HepG2 (cell line): ENCODE data around the gene ZNF30. TPM values are rescaled to one million over a fixed set of nuclear protein-coding genes. Genes with fewer than 3 reads are reported as not detected.

Experiments
- ATAC-seq: fragments of 200-7000 bp; cut with Tn5 transposase; 3 replicates; pipeline ENCODE4 v1.9.1; 2020; ENCODE audit warnings: mild to moderate bottlenecking, moderate library complexity
- BruUV-seq: library from RNA; stranded (reverse); fragments of 400-500 nt; replicated peaks from 2 replicates; lab custom pipeline; 2021; lab: Mats Ljungman, UMichigan
- CTCF ChIA-PET: fragments of 300-600 bp; formaldehyde crosslinking; extraction: SDS; loops from one replicate; lab custom pipeline; 2021; ENCODE audit warnings: low total read pairs, inconsistent platforms, low intra/inter-chr PET ratio; lab: Yijun Ruan, JAX
- POLR2A ChIA-PET: fragments of 350-600 bp; sonication (Branson Sonifier 250); formaldehyde crosslinking; loops from one replicate; lab custom pipeline; 2020; ENCODE audit warnings: antibody characterized with exemption, inconsistent platforms; lab: Yijun Ruan, JAX
- DNase-seq: peaks from one replicate; pipeline ENCODE4 v3.0.0-alpha.2; 2015; ENCODE audit warnings: low spot score
- FAIRE-seq: peaks from 3 replicates; lab custom pipeline; 2011; peaks lifted over from hg19 to GRCh38; lab: Jason Lieb, UNC
- H2AFZ ChIP-seq: one replicate; pipeline ENCODE4 v1.6.1; 2011; ENCODE audit warnings: low read length, inconsistent platforms
- H3K27ac ChIP-seq: fragments of 300-600 bp; 3 replicates; pipeline ENCODE4 v1.8.0; 2011; ENCODE audit warnings: mixed run types, mild to moderate bottlenecking, mixed read lengths, low read length, inconsistent platforms; ENCODE audit not compliant: insufficient read depth; ENCODE audit errors: extremely low read length
- H3K27me3 ChIP-seq, 2 experiments: fragments of 200-600 bp in 1 of 2; 2 replicates in 1 of 2; 3 replicates in 1 of 2; pipeline versions ENCODE4 v1.6.0 to v1.8.0; 2011; ENCODE audit warnings: low read length in 2 of 2, mild to moderate bottlenecking in 2 of 2, moderate library complexity in 2 of 2, inconsistent platforms in 1 of 2; ENCODE audit not compliant: insufficient read depth in 2 of 2, control insufficient read depth in 1 of 2
- H3K36me3 ChIP-seq, 2 experiments: fragments of 200-600 bp in 1 of 2; replicated peaks in 1 of 2; 2 replicates in 1 of 2; 3 replicates in 1 of 2; pipeline versions ENCODE4 v1.5.1 to v1.8.0; 2011; ENCODE audit warnings: low read length in 2 of 2, inconsistent platforms in 1 of 2; ENCODE audit not compliant: insufficient read depth in 2 of 2, control insufficient read depth in 1 of 2
- H3K4me1 ChIP-seq: 2 replicates; pipeline ENCODE4 v1.5.1; 2012; ENCODE audit warnings: low read length, inconsistent platforms; ENCODE audit not compliant: insufficient read depth
- H3K4me2 ChIP-seq: 2 replicates; pipeline ENCODE4 v1.6.0; 2011; ENCODE audit warnings: low read depth, low read length, inconsistent platforms
- H3K4me3 ChIP-seq, 3 experiments: fragments of 200-600 bp in 1 of 3; sonication (generic), shearing (Covaris generic) in 1 of 3; replicated peaks in 1 of 3; 2 replicates each; pipeline ENCODE4 v1.5.1; 2011 to 2016; ENCODE audit warnings: low read length in 3 of 3, inconsistent platforms in 2 of 3, low read depth in 2 of 3, mild to moderate bottlenecking in 2 of 3, control low read depth in 1 of 3, mixed read lengths in 1 of 3; ENCODE audit not compliant: insufficient read depth in 1 of 3
- H3K79me2 ChIP-seq: one replicate; pipeline ENCODE4 v1.6.1; 2011; ENCODE audit warnings: low read length, inconsistent platforms; ENCODE audit not compliant: insufficient read depth
- H3K9ac ChIP-seq: 2 replicates; pipeline ENCODE4 v1.6.0; 2011; ENCODE audit warnings: mild to moderate bottlenecking, low read depth, low read length, inconsistent platforms; ENCODE audit not compliant: insufficient read depth
- H3K9me3 ChIP-seq: 2 replicates; pipeline ENCODE4 v1.5.1; 2012; ENCODE audit warnings: mild to moderate bottlenecking, low read length
- H4K20me1 ChIP-seq: 2 replicates; pipeline ENCODE4 v1.6.0; 2011; ENCODE audit warnings: inconsistent platforms, mild to moderate bottlenecking, low read length, moderate library complexity; ENCODE audit not compliant: insufficient read depth
- CEBPZ ChIP-seq: IDR thresholded peaks from 2 replicates; pipeline ENCODE4 v1.6.1; 2012; ENCODE audit warnings: low read length, improper control_type of control experiment
- HMG20B ChIP-seq: conservative IDR thresholded peaks from 2 replicates; pipeline ENCODE4 v1.6.1; 2016; ENCODE audit warnings: missing genetic modification reagents, missing compliant biosample characterization
- HNF1B ChIP-seq: sonication (generic); formaldehyde crosslinking; IDR thresholded peaks from 2 replicates; pipeline ENCODE4 v1.5.1; 2020; ENCODE audit warnings: mild to moderate bottlenecking, moderate library complexity, missing genetic modification reagents
- SMAD3 ChIP-seq: sonication (generic); formaldehyde crosslinking; IDR thresholded peaks from 2 replicates; pipeline ENCODE4 v1.4.0; 2020; ENCODE audit warnings: missing genetic modification reagents
- ZNF17 ChIP-seq: sonication (generic); formaldehyde crosslinking; IDR thresholded peaks from 2 replicates; pipeline ENCODE4 v1.5.0; 2020; ENCODE audit warnings: mild to moderate bottlenecking, missing genetic modification reagents
- ZNF530 ChIP-seq: sonication (generic); formaldehyde crosslinking; IDR thresholded peaks from 2 replicates; pipeline ENCODE4 v1.5.0; 2020; ENCODE audit warnings: low read depth, mild to moderate bottlenecking, missing genetic modification reagents
- ZNF772 ChIP-seq: sonication (generic); formaldehyde crosslinking; IDR thresholded peaks from 2 replicates; pipeline ENCODE4 v1.5.0; 2020; ENCODE audit warnings: mild to moderate bottlenecking, missing genetic modification reagents
- WGBS: methylation state at CpG from one replicate; pipeline ENCODE4 v1.1.6; 2017; ENCODE audit warnings: low lambda C conversion rate; 5-methylcytosine and 5-hydroxymethylcytosine counted together
- in situ Hi-C: cut with HindIII; loops from 2 replicates; pipeline ENCODE4 v1.10.0; 2017; ENCODE audit warnings: low pct_unique_long_range_greater_than_20kb; ENCODE audit not compliant: extremely low pct_ligation_motif_present
- intact Hi-C: fragments of 100-400 bp; cut with micrococcal nuclease; formaldehyde crosslinking; loops from one replicate; pipeline ENCODE4 v1.10.0; 2022; ENCODE audit not compliant: unreplicated experiment
- polyA plus RNA-seq, 8 experiments: library from polyadenylated mRNA; depleted of rRNA in 3 of 8; stranded (reverse) in 7 of 8; unstranded in 1 of 8; fragments of >200 nt; fragmentation: Illumina TruSeq in 4 of 8; extraction: Trizol in 4 of 8; gene quantifications; 2 replicates each; pipeline versions ENCODE4 v1.2.1 to v1.2.3, GENCODE V29; 2011 to 2016; ENCODE audit warnings: low read depth in 4 of 8, missing spikeins in 1 of 8, mixed read lengths in 1 of 8; ENCODE audit not compliant: insufficient read depth in 1 of 8
- total RNA-seq, 5 experiments: library from RNA; depleted of rRNA; stranded (reverse); fragments of >200 nt; fragmentation: Illumina TruSeq; extraction: Trizol; gene quantifications; 2 replicates each; pipeline ENCODE4 v1.2.3, GENCODE V29; 2016; ENCODE audit warnings: low read depth in 1 of 5

ZNF30 gene
- total and polyA plus RNA-seq, 2 of the 13 experiments (the other 11 are each of a cell fraction or from before 2014, with no cell fraction given), result 2.3 to 4.4 TPM

GRCh38 chr19:34925278-34925855 lies 1.3 kb upstream of the ZNF30 start:
- H3K79me2 ChIP-seq, result no peaks in the 10 kb centered on the region
- TF ChIP-seq HMG20B (CRISPR knock-in tag) (no peak), ZNF530 (no peak), CEBPZ (no peak), ZNF772 (CRISPR knock-in tag) (no peak), SMAD3 (CRISPR knock-in tag) (no peak), ZNF17 (no peak), HNF1B (CRISPR knock-in tag) (no peak)
- no peak overlapping the region for H3K4me2 ChIP-seq
- H4K20me1 ChIP-seq, result no peaks in the 10 kb centered on the region
- H3K36me3 ChIP-seq, result no peaks in the 10 kb centered on the region
- no TSS peak for BruUV-seq
- H3K9ac ChIP-seq, result no peak overlapping the region
- no peaks in the 10 kb centered on the region for H3K9me3 ChIP-seq
- in situ Hi-C loops, result no loop called here
- no peak overlapping the region for H2AFZ ChIP-seq
- intact Hi-C loops, result no loop called here
- DNase-seq, result no peak
- ATAC-seq, result no peak
- no peak for FAIRE-seq
- peaks cover 23% of the 10 kb centered on the region for H3K4me1 ChIP-seq
- CTCF ChIA-PET, result no interaction called here
- POLR2A ChIA-PET, result interaction anchor here (1.8 kb wide), 1 partner anchor 70 kb away, joined by 10 read pairs; no protein-coding TSS in a partner anchor
- WGBS, result 88% methylated on average over 15 of the region's 15 CpGs
- H3K27me3 ChIP-seq, result no peaks in the 10 kb centered on the region
- H3K27ac ChIP-seq, result no peak overlapping the region
- no peak overlapping the region for H3K4me3 ChIP-seq
